Measurements from ENCODE around the gene CPAMD8.
A peak's percentile ranks its signal among the peaks of the same experiment; 100 is the strongest.

The CPAMD8 gene

GRCh38 chr19:16920816-16921529, 105.6 kb downstream of the CPAMD8 start:
- DNase-seq (ENCODE audit: low read depth, low spot score): no peak

DNA sequence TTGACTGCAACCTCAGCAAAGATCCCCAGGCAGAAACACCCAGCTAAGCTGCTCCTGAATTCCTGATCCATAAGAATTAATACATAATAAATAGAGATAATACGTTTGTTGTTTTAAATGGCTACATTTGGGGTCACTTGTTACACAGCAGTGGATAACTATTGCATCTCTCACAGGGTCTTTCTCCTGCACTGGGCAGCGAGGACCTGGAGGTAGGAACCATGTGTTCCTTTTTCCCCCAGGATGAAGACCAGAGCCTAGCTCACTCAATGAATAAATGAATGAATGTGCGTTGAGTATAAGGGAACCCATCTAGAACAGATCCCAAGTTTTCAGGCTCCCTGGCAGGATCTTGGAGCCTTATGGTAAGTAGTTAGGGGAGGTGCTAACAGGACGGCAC, 107.1 kb downstream of the CPAMD8 start:
- no peak for DNase-seq (ENCODE audit: low read depth, low spot score)

- DNase-seq (ENCODE audit: low read depth, low spot score): no peak
Measured at GRCh38 chr19:16917401-16917800, 109.2 kb downstream of the CPAMD8 start.

- no peak for DNase-seq (ENCODE audit: low read depth, low spot score)
Measured at GRCh38 chr19:16915734-16916133, 110.9 kb downstream of the CPAMD8 start.

- no peak for DNase-seq (ENCODE audit: low read depth, low spot score)
Measured at GRCh38 chr19:16915135-16915534, 111.5 kb downstream of the CPAMD8 start.

GRCh38 chr19:16914421-16914820, 112.2 kb downstream of the CPAMD8 start:
- no peak for DNase-seq (ENCODE audit: low read depth, low spot score)

GRCh38 chr19:16912780-16913179, 113.8 kb downstream of the CPAMD8 start:
- no peak for DNase-seq (ENCODE audit: low read depth, low spot score)

DNA sequence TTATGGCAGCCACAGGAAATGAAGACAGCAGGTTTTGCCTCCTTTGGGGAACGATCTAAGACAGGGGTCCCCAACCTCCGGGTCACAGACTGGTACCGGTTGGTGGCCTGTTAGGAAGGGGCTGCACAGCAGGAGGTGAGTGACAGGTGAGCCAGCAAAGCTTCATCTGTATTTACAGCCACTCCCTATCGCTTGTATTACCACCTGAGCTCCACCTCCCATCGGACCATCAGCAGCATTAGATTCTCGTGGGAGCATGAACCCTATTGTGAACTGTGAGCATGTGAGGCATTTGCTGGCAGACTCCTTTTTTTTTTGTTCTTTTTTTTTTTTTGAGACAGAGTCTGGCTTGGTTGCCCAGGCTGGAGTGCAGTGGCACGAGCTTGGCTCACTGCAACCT, 115.6 kb downstream of the CPAMD8 start:
- DNase-seq (ENCODE audit: low read depth, low spot score): no peak

GRCh38 chr19:16908759-16909158, 117.9 kb downstream of the CPAMD8 start:
- DNase-seq (ENCODE audit: low read depth, low spot score): no peak

- no peak for DNase-seq (ENCODE audit: low read depth, low spot score)
Measured at GRCh38 chr19:16904599-16904998, 122.0 kb downstream of the CPAMD8 start.

GRCh38 chr19:16903347-16903746, 123.3 kb downstream of the CPAMD8 start:
- no peak for DNase-seq (ENCODE audit: low read depth, low spot score)

DNA sequence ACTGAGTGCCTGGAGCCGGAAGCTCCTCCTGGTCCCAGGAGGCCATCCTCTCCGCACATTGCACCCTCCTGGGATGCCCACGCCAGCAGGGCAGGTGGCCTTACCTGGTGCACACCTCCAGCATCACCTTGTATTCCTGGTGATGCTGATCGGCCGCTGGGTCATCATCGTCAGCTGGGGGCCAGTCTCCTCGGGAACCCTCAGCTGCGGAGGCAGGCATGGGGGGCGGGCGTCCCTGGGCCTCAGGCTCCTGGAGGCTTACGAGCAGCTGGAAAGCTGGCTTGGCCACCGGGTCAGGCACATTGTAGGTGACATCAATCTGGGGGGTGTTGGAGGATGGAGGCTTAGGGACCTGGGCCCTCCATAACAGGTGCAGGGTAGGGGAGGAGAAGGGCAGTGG, 124.1 kb downstream of the CPAMD8 start:
- no peak for DNase-seq (ENCODE audit: low read depth, low spot score)

GRCh38 chr19:16901491-16902175, 125.0 kb downstream of the CPAMD8 start:
- no peak for DNase-seq (ENCODE audit: low read depth, low spot score)

- no peak for DNase-seq (ENCODE audit: low read depth, low spot score)
Measured at GRCh38 chr19:16899566-16900075, 127.0 kb downstream of the CPAMD8 start.

GRCh38 chr19:16898361-16899015, 128.1 kb downstream of the CPAMD8 start:
- DNase-seq (ENCODE audit: low read depth, low spot score): no peak

DNA sequence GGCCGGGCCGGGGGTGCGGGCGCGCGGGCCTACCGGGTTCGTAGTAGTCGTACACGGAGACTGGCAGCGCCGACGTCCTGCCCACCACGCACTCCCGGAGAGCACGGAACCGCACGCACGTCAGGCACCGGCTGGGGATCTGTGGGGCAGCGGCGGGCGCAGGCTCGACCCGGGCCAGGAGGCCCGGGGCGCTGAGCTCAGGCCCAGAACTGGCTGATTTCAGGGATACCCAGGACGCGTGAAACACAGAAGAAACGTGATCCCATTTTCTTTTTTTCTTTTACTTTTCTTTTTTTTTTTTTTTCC, 128.8 kb downstream of the CPAMD8 start:
- DNase-seq (ENCODE audit: low read depth, low spot score): no peak

DNA sequence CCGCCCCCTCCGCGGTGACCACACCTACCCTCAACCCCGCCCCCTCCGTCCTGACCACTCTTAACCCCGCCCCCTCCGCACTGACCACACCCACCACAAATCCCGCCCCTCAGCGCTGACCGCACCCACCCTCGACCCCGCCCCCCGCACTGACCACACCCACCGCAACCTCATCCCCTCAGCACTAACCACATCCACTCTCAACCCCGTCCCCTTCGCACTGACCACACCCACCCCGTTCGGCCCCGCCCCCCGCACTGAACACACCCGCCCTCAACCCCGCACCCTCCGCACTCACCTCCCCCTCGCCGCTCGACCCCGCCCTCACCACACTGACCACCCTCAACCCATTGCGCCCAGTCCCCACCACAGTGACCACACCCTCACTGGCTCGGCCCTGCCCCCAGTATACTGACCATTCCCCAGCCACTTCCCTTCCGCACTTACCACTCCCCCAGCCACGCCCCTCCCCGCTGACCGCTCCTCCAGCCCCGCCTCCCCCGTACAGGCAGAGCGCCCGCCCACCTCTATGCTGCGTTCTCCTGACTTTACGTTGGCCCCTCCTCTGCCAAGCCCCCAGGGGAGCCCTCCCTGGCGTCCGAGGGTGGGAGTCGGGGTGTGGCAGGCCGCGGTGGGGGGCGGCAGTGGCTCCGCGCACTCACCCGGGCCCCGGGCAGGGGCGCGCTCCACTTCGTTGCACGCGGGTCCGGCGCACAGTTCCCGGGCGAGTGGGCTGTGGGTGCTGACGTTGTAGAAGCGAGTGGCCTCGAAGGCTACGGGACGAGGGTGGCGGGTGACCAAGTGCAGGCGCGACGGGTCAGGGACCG, 129.4 kb downstream of the CPAMD8 start:
- DNase-seq (ENCODE audit: low read depth, low spot score): peak; percentile 29

DNA sequence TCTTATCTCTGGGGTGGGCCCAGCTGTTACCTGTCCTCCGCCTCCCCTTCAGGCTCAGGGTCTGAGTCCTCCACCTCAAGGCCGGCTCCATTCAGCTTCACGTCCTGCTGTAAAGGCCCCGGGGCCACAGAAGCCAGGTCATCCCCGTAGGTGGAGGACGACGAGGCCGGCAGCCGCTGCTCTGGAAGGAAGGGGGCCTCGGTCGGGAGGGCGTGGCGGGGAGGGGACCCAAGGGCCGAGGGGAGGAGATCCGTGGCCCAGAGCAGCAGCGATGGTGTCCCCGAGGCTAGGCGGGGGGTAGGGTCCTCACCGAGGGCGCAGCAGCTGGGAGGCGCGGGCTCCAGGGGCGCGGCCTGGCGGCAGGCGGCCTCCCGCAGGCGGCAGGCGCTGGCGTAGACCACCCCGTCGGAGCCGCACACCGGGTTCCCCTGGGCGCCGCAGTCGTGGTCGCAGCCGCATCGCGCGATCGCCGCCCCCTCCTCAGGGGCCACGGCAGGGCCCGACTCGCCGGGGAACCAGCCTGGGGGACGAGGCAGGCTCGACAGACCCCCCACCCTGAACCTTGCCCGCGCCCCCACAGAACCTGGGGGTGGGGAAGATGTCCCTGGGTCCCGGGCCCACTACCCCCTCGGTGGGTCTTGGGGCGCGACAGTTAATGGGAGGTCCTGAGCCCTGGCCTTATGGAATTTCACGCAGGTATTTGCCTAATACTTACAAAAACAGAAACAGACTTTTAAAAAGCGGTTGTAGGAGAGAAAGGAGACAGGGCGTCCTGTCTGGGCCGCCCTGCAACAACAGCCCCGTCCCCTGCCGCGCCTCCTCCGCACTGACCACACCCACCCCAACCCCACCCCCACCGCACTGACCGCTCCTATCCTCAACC, 130.2 kb downstream of the CPAMD8 start:
- no peak for DNase-seq (ENCODE audit: low read depth, low spot score)

DNA sequence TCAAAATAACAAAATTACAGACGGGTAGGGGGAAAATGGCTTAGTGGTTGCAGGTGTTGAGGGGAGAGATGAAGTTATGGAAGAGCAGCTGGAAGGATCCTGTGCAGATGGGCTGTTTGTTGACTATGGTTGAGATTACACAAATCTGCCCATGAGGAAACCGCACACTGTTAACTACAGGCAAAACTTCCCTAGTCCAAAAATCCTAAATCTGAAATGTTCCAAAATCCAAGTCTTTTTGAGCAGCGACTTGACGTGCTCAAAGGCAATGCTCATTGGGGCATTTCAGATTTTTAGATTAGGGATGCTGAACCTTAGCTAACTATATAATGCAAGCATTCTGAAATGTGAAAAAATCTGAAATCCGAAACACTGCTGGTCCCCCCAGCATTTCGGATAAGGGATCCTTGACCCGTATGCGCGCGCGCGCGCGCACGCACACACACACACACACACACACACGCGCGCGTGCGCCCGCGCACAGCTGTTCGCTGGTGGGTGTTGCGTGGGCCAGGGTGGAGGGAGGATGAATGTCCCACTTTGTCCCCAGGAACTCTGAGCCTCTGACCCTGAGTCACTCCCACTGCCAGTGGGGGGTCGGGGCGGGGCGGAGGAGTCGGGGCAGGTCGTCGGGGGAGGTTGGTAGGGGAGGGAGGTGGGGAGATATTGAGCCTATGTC, 131.0 kb downstream of the CPAMD8 start:
- DNase-seq (ENCODE audit: low read depth, low spot score): no peak

DNA sequence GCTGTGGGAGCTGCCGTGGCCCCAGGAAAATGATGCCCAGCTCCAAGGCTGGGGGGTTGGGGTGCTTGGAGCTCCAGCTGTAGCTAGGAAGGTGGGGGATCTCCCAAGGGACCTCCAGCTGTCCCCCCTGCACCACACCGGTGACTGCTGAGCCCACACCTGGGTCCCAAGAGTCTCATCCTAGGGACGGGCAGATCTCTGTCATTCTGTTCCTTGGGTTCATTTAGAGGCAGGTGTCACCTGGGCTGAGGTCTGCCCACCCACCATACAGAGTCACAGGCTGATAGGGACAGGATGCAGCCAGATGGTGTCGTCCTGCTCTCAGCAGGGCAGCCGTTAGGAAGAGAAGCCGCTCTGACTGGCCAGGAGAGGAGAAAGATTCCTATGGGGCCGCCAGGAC, 132.5 kb downstream of the CPAMD8 start:
- DNase-seq (ENCODE audit: low read depth, low spot score): no peak

GRCh38 chr19:16893686-16893989, 133.0 kb downstream of the CPAMD8 start:
- DNase-seq (ENCODE audit: low read depth, low spot score): no peak
